GM12891 (cell line): ENCODE measurements around the gene BRSK2.

Experiments
- POLR2A ChIP-seq: IDR thresholded peaks from 2 replicates; pipeline ENCODE4 v1.6.1; 2011; ENCODE audit warnings: low read depth, low read length, control low read depth
- POLR2AphosphoS5 ChIP-seq: IDR thresholded peaks from 2 replicates; pipeline ENCODE4 v1.6.1; 2011; ENCODE audit warnings: low read depth, low read length, control low read depth
- SPI1 ChIP-seq: IDR thresholded peaks from 2 replicates; pipeline ENCODE4 v1.6.1; 2011; ENCODE audit warnings: low read depth, low read length, control low read depth
- TAF1 ChIP-seq: IDR thresholded peaks from 2 replicates; pipeline ENCODE4 v1.6.1; 2011; ENCODE audit warnings: low read depth, low read length, control low read depth

DNA sequence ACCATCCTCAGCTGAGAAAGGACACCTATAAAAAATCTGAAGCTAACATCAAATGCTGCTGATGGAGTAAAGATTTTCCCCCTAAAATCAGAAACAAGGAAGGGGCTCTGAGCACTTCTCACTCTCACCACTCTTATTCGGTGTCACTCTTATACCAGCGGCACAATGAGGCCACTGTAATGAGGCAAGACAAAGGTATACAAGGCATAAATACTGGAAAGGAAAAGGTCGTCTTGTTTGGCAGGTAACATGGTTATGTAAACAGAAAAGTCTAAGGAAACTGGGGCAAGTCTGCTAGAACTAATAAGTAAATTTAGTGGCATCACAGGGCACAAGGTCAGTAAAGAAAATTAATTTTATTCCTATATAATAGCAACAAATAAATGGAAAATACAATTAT is 104.9 kb downstream of the BRSK2 start:
- TF ChIP-seq POLR2A (no peak), POLR2AphosphoS5 (no peak), TAF1 (no peak), SPI1 (no peak)
